ENCODE data around the gene ZNF526. TPM values are rescaled to one million over a fixed set of nuclear protein-coding genes. Genes with fewer than 3 reads are reported as not detected.
"Not testable (repeated sequence)": the region's sequence is repeated elsewhere in the genome, so short reads cannot be mapped to it uniquely, and the experiment has no call there.

ZNF526 gene
- total and polyA plus RNA-seq, 9 donors, result 5.4 to 8.7 (median 6.5) TPM

DNA sequence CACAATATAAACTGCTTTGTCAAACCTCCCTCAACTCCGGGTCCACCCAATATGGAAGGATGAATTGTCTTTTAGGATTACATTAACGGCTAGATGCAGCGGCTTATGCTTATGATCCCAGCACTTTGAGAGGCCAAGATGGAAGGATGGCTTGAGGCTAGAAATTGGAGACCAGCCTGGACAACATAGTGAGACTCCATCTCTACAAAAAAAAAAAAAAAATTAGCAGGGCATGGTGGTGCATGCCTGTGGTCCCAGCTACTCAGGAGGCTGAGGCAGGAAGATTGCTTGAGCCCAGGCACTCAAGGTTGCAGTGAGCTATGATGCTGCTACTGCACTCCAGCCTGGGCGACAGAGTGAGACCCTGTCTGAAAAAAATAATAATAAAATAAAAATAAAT lies 46.0 kb downstream of the ZNF526 start:
- H3K27me3 ChIP-seq (ENCODE audit: control insufficient read depth, insufficient read depth, low read length); H3K36me3 ChIP-seq (ENCODE audit: control insufficient read depth, insufficient read depth, low read length); DNase-seq; H3K9me3 ChIP-seq (replicated peaks; ENCODE audit: control insufficient read depth, low read depth, low read length); H3K27ac ChIP-seq (ENCODE audit: low read length); H3K4me3 ChIP-seq (ENCODE audit: low read length): not testable (repeated sequence)
- H3K4me1 ChIP-seq (ENCODE audit: control insufficient read depth, insufficient read depth, low read length), result peaks cover 21% of the 10 kb centered on the region
- no CpG with 5 or more reads among the region's 4 CpGs for WGBS (ENCODE audit: insufficient coverage)

DNA sequence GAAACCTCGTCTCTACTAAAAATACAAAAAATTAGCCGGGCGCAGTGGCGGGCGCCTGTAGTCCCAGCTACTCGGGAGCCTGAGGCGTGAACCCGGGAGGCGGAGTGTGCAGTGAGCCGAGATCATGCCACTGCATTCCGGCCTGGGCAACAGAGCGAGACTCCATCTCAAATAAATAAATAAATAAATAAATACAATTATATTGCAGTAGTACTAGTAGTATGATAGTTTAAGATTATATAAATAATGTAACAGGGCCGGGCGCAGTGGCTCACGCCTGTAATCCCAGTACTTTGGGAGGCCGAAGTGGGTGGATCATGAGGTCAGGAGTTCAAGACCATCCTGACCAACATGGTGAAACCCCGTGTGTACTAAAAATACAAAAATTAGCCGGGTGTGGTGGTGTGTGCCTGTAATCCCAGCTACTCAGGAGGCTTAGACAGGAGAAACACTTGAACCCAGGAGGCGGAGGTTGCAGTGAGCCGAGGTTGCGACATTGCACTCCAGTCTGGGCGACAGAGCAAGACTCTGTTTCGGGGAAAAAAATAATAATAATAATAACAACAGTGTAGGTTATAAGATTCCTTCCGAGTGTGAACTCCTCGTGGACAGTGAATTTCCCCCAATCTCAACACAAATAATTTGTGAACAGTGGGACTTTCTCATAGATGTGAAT lies 47.0 kb downstream of the ZNF526 start:
- DNase-seq, result peak; percentile 2
- Histone ChIP-seq H3K27ac (ENCODE audit: low read length) (peak overlapping the region; percentile 100), H3K4me1 (ENCODE audit: control insufficient read depth, insufficient read depth, low read length) (peaks cover 26% of the 10 kb centered on the region)

DNA sequence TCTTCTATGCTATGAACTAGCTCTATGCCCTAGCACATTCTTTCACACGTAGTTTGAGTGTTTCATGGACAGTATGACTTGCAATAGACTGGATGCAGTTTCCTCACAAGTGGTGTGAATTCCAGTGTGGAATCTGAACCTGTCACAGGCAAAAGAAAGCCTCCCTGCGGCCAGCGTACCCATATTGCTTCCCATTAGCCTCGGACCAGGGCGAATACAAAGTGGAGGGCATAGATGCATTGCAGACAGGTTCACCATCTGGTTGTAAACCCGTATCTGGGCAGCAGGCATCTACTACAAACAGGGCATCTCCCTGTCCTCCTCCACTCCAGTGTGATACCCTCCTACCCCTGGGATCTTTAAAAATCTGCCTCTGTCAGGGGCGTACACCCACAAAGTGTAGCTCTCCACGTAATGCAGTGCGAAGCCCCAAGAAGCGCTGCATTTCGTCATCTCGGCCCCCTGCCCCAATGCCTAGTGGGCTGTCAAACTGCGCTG lies 47.6 kb downstream of the ZNF526 start:
- Histone ChIP-seq H3K4me3 (ENCODE audit: low read length) (peak overlapping the region; percentile 84), H3K9me3 (replicated peaks; ENCODE audit: control insufficient read depth, low read depth, low read length) (no peaks in the 10 kb centered on the region), H3K4me1 (ENCODE audit: control insufficient read depth, insufficient read depth, low read length) (peaks cover 26% of the 10 kb centered on the region), H3K27ac (ENCODE audit: low read length) (peak overlapping the region; percentile 100), H3K27me3 (ENCODE audit: control insufficient read depth, insufficient read depth, low read length) (no peaks in the 10 kb centered on the region), H3K36me3 (ENCODE audit: control insufficient read depth, insufficient read depth, low read length) (peaks cover 12% of the 10 kb centered on the region)
- WGBS (ENCODE audit: insufficient coverage), result 3% methylated on average over 8 of the region's 13 CpGs
- no peak for DNase-seq

More for the DNA sequence above, 47.0 kb downstream of the ZNF526 start:
- H3K9me3 ChIP-seq (replicated peaks; ENCODE audit: control insufficient read depth, low read depth, low read length); H3K4me3 ChIP-seq (ENCODE audit: low read length); H3K36me3 ChIP-seq (ENCODE audit: control insufficient read depth, insufficient read depth, low read length); H3K27me3 ChIP-seq (ENCODE audit: control insufficient read depth, insufficient read depth, low read length): not testable (repeated sequence)
- WGBS (ENCODE audit: insufficient coverage), result 83% methylated on average over 2 of the region's 25 CpGs

DNA sequence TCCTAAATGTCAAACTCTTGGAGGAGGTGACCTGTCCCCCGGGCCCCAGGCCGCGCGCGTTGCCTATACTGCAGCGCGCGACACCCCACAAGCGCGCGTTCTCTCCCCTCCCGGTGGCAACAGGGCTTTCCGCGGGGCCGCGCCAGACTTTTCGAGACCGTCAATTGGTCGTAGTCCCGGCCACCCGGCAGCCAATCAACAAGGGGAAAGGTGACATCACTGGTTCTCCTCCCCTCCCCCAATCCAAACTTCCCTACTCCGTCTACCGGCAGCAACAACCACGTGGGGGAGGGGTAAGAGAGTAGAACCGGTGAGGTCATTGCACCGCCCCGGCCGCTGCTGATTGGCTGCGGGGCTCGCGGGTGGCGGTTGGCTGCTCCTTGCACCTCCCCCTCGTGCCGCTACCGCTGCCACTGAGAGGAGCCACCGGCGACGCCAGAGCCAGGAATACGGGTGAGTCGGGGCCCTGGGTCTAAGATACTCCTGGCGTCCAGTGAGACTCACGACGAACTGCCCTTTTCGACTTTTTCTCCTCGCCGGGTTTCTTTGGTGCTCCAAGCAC lies 48.1 kb downstream of the ZNF526 start:
- Histone ChIP-seq H3K27ac (ENCODE audit: low read length) (peak overlapping the region; percentile 100), H3K4me1 (ENCODE audit: control insufficient read depth, insufficient read depth, low read length) (peaks cover 26% of the 10 kb centered on the region), H3K36me3 (ENCODE audit: control insufficient read depth, insufficient read depth, low read length) (peaks cover 18% of the 10 kb centered on the region), H3K27me3 (ENCODE audit: control insufficient read depth, insufficient read depth, low read length) (no peaks in the 10 kb centered on the region), H3K9me3 (replicated peaks; ENCODE audit: control insufficient read depth, low read depth, low read length) (no peaks in the 10 kb centered on the region), H3K4me3 (ENCODE audit: low read length) (peak overlapping the region; percentile 84)
- WGBS (ENCODE audit: insufficient coverage), result 0% methylated on average over 41 of the region's 46 CpGs
- peak; percentile 100 for DNase-seq

DNA sequence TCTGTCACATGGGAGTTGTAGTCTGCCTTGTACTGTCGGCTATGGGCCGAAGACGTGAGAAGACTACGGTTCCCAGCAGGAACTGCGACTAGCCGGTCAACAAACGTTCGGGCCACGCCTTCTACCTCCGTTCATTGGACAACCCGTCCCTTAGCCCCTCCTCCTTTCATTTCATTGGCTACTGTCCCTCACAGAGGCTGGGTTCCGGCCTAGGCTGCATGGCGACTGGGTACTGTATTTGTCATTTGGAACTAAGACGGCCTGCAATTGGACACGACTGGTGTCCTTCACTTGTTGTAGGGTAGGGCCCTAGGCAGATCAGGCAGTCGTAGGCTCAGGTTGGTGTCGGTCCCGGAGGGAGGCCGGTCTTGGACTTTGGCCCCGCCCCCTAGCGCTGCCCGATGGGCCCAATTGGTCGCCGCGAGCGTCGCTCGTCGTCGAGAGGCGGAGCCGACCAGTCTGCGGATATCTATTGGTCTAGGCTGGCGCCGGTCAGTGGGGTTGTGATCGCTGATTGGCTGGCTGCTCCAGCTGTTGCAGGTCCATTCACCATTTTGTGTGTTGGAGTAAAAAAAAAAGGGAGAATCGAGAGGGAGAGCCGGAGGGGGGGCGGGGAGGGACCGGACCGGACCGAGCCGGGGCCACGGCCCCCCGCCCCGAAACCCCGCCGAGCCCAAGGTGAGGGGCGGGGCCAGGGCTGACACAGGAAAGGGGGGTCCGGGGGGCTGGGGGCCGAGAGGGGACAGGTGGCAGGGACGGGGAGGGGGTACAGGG lies 48.8 kb downstream of the ZNF526 start, which contains the start of gene CIC:
Gene CIC, plus strand, starts transcription at position 549 of the 774 bp plus-strand sequence. CDS start 2,532 bp downstream, outside the sequence.
- DNase-seq, result peak; percentile 100
- Histone ChIP-seq H3K4me3 (ENCODE audit: low read length) (peak within 1 kb of the TSS; percentile 84), H3K27ac (ENCODE audit: low read length) (peak within 1 kb of the TSS; percentile 100), H3K36me3 (ENCODE audit: control insufficient read depth, insufficient read depth, low read length) (peaks cover 24% of the 10 kb centered on the region), H3K9me3 (replicated peaks; ENCODE audit: control insufficient read depth, low read depth, low read length) (no peaks in the 10 kb centered on the region), H3K27me3 (ENCODE audit: control insufficient read depth, insufficient read depth, low read length) (no peaks in the 10 kb centered on the region), H3K4me1 (ENCODE audit: control insufficient read depth, insufficient read depth, low read length) (peaks cover 26% of the 10 kb centered on the region)
- WGBS (ENCODE audit: insufficient coverage), result 0% methylated on average over 33 of the region's 52 CpGs

DNA sequence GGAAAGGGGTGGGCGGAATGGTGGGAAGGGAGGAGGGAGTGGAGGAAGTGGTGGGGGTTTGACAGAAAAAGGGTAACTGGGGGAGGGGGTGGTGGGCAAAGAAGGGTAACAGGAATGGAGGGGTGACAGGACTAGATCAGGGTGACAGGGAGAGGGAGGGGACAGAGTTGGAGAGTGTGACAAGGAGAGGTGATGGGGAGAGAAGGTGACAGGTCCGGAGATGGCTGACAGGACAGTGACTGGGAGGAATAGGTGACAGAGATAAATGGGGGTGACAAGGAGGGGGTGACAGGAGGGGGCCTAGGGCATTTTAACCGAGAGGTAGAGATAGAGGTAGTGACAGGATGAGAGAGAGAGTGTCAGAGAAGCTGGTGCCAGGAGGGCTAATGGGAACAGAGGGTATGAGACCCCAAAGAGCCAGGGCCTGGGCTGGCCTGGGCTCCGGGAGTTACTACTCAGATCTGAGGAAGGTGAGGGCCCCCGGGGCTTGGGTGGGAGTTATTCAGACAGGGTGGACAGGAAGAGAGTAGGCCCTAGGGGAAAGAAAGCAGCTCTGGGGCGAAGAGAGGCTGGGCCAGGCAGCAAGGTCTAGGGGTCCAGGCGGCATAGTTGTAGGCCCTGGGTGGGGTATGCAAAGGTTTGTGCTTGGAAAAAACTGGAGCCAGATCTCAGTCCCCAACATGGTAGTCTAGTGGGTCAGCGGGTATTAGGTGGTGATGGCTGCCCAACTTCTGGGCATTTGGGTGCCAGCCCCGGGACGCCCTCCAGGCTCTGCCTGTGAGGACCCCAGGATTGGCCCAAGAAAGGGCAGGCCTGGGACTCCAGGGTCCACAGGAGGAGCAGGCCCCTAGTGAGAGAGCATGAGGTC lies 49.6 kb downstream of the ZNF526 start:
- Histone ChIP-seq H3K4me1 (ENCODE audit: control insufficient read depth, insufficient read depth, low read length) (peaks cover 26% of the 10 kb centered on the region), H3K9me3 (replicated peaks; ENCODE audit: control insufficient read depth, low read depth, low read length) (no peaks in the 10 kb centered on the region), H3K4me3 (ENCODE audit: low read length) (peak overlapping the region; percentile 71), H3K36me3 (ENCODE audit: control insufficient read depth, insufficient read depth, low read length) (peaks cover 32% of the 10 kb centered on the region), H3K27ac (ENCODE audit: low read length) (peak overlapping the region; percentile 94), H3K27me3 (ENCODE audit: control insufficient read depth, insufficient read depth, low read length) (no peaks in the 10 kb centered on the region)
- peak; percentile 39 for DNase-seq
- WGBS (ENCODE audit: insufficient coverage), result 35% methylated on average over 9 of the region's 10 CpGs

DNA sequence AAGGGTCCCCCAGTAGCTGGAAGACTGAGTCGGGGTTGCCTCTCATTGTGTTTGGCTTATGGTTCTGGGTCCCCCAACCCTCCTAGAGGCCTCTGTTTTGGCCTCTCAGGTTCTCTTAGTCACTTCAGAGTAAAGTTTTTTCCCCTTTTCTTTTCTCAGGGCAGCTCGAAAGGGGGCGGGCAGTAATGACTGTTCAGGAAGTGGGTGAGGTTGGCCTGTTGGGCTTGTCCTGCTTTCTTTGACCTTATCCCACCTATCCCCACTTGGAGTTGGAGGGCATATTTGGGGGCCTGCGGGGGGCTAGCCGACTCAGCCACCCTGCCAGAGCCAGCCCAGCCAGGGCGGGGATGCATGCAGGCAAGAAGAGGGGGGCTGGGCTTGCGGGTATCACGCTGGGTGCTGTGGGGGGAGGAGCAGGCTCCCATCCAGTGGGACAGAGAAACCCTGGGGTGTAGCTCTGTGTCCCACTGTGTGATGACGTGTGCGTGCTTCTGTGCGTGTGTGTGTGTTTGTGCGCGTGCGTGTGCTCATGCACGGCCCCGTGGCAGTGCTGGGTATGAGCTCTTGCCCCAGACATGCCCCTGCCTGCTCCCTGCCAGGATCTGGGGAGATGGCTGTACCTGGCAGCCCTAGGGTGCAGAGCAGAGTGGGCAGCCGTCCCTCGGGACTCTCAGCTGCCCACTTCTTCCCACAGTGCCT lies 50.4 kb downstream of the ZNF526 start:
- WGBS (ENCODE audit: insufficient coverage), result 30% methylated on average over 2 of the region's 18 CpGs
- H3K4me1 ChIP-seq (ENCODE audit: control insufficient read depth, insufficient read depth, low read length), result peaks cover 26% of the 10 kb centered on the region
- peak; percentile 60 for DNase-seq
- no peaks in the 10 kb centered on the region for H3K27me3 ChIP-seq (ENCODE audit: control insufficient read depth, insufficient read depth, low read length)
- H3K36me3 ChIP-seq (ENCODE audit: control insufficient read depth, insufficient read depth, low read length), result peaks cover 39% of the 10 kb centered on the region
- H3K4me3 ChIP-seq (ENCODE audit: low read length), result peak overlapping the region; percentile 71
- peak overlapping the region; percentile 94 for H3K27ac ChIP-seq (ENCODE audit: low read length)
- H3K9me3 ChIP-seq (replicated peaks; ENCODE audit: control insufficient read depth, low read depth, low read length), result no peaks in the 10 kb centered on the region

DNA sequence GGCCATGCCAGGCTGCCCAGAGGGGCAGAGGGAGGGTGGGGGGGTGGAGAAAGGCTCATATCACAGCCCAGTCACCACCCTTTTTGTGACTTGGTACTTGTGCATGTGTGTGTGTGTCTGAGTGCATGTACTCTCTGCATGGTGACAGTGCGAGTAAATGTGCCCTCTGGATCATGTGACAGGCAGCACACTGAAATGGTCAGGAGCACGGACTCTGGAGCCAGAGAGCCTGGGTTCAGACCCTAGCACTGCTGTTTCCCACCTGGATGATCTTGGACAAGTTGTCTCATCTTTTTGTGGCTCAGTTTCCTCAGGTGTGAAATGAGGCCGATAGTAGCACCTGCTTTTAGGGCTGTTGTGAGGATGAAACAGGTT lies 50.9 kb downstream of the ZNF526 start:
- H3K4me3 ChIP-seq (ENCODE audit: low read length), result no peak overlapping the region
- peaks cover 43% of the 10 kb centered on the region for H3K36me3 ChIP-seq (ENCODE audit: control insufficient read depth, insufficient read depth, low read length)
- no peaks in the 10 kb centered on the region for H3K27me3 ChIP-seq (ENCODE audit: control insufficient read depth, insufficient read depth, low read length)
- H3K9me3 ChIP-seq (replicated peaks; ENCODE audit: control insufficient read depth, low read depth, low read length), result no peaks in the 10 kb centered on the region
- peak; percentile 16 for DNase-seq
- no peak overlapping the region for H3K27ac ChIP-seq (ENCODE audit: low read length)
- 64% methylated on average over 3 of the region's 3 CpGs for WGBS (ENCODE audit: insufficient coverage)
- H3K4me1 ChIP-seq (ENCODE audit: control insufficient read depth, insufficient read depth, low read length), result peaks cover 27% of the 10 kb centered on the region

DNA sequence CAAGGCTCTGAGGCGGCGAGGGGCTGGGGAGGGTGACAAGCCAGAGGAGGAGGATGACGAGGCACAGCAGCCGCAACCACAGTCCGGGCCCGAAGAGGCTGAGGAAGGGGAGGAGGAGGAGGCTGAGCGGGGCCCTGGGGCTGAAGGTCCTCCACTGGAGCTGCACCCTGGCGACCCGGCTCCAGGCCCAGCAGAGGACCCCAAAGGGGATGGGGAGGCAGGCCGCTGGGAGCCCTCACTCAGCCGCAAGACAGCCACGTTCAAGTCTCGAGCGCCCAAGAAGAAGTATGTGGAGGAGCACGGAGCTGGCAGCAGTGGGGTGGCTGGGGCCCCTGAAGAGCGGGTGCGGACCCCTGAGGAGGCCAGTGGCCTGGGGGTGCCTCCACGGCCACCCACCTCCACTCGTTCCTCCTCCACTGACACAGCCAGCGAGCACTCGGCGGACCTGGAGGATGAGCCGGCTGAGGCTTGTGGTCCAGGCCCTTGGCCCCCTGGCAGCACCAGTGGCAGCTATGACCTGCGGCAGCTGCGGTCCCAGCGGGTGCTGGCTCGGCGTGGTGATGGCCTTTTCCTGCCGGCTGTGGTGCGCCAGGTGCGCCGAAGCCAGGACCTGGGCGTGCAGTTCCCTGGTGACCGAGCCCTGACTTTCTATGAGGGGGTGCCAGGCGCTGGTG lies 51.9 kb downstream of the ZNF526 start:
- H3K4me3 ChIP-seq (ENCODE audit: low read length), result no peak overlapping the region
- peaks cover 48% of the 10 kb centered on the region for H3K36me3 ChIP-seq (ENCODE audit: control insufficient read depth, insufficient read depth, low read length)
- DNase-seq, result no peak
- H3K4me1 ChIP-seq (ENCODE audit: control insufficient read depth, insufficient read depth, low read length), result peaks cover 36% of the 10 kb centered on the region
- H3K27ac ChIP-seq (ENCODE audit: low read length), result no peak overlapping the region
- 88% methylated on average over 32 of the region's 35 CpGs for WGBS (ENCODE audit: insufficient coverage)
- H3K27me3 ChIP-seq (ENCODE audit: control insufficient read depth, insufficient read depth, low read length), result no peaks in the 10 kb centered on the region
- no peaks in the 10 kb centered on the region for H3K9me3 ChIP-seq (replicated peaks; ENCODE audit: control insufficient read depth, low read depth, low read length)
